Glutamatergic neuron (in vitro differentiated cells): Measurements from ENCODE around the gene ATP12A. TPM values are rescaled to one million over a fixed set of nuclear protein-coding genes. Genes with fewer than 3 reads are reported as not detected.
A peak's percentile ranks its signal among the peaks of the same experiment; 100 is the strongest.

ENCODE experiments used
- DNase-seq: peaks from one replicate; pipeline ENCODE4 v3.0.0; 2022
- H3K27ac Mint-ChIP-seq: one replicate; pipeline ENCODE4 v1.8.0; 2020; ENCODE audit warnings: mild to moderate bottlenecking, mixed read lengths, inconsistent platforms; ENCODE audit not compliant: unreplicated experiment
- H3K27me3 Mint-ChIP-seq: one replicate; pipeline ENCODE4 v1.8.0; 2020; ENCODE audit warnings: mild to moderate bottlenecking, moderate library complexity, mixed read lengths, inconsistent platforms; ENCODE audit not compliant: unreplicated experiment
- H3K36me3 Mint-ChIP-seq: one replicate; pipeline ENCODE4 v1.8.0; 2020; ENCODE audit warnings: mild to moderate bottlenecking, mixed read lengths, inconsistent platforms; ENCODE audit not compliant: unreplicated experiment
- H3K4me1 Mint-ChIP-seq: one replicate; pipeline ENCODE4 v1.8.0; 2020; ENCODE audit warnings: mild to moderate bottlenecking, low read depth, mixed read lengths, inconsistent platforms; ENCODE audit not compliant: unreplicated experiment
- H3K4me3 Mint-ChIP-seq: one replicate; pipeline ENCODE4 v1.8.0; 2020; ENCODE audit warnings: mild to moderate bottlenecking, mixed read lengths, inconsistent platforms; ENCODE audit not compliant: unreplicated experiment
- H3K9me3 Mint-ChIP-seq: one replicate; pipeline ENCODE4 v1.8.0; 2020; ENCODE audit warnings: mild to moderate bottlenecking, moderate library complexity, mixed read lengths, inconsistent platforms; ENCODE audit not compliant: unreplicated experiment
- total RNA-seq: library from RNA; stranded (reverse); fragmentation: NEBNext Ultra II Directional; extraction: Animal tissue kit (Norgen Biotek cat#: 25700); gene quantifications from one replicate; pipeline ENCODE4 v1.2.1, GENCODE V29; 2021; ENCODE audit not compliant: unreplicated experiment
- TF ChIP-seq, protein P1 (sequence below): fragments of 200-600 bp; sonication (generic); IDR thresholded peaks from one replicate; pipeline ENCODE4 v1.5.0; 2021; ENCODE audit not compliant: partially characterized antibody, unreplicated experiment

The ATP12A gene
- total RNA-seq, 1 donor from 2014 or later, result not detected

DNA sequence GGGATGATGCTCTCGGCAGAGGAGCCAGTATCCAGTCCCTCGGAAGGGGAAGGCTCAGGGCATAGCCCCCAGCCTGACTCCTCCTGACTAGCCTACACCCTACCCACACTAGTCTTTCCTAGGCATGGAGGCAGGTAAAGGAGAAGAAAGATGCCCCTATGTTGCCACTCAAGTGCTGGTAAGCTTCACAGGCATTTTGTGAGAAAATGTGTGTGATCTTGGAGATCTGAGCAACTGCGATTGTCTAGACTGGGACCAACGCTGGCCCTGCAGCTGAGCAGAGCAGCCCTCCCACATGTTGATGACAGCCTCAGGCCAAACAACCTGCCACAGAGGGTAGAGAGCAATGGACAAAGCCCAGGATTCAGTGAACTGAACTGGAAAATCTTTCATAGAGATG, 11.7 kb upstream of the ATP12A start:
- no peak overlapping the region for H3K4me3 Mint-ChIP-seq
- H3K36me3 Mint-ChIP-seq, result no peaks in the 10 kb centered on the region
- TF ChIP-seq, protein P1, sequence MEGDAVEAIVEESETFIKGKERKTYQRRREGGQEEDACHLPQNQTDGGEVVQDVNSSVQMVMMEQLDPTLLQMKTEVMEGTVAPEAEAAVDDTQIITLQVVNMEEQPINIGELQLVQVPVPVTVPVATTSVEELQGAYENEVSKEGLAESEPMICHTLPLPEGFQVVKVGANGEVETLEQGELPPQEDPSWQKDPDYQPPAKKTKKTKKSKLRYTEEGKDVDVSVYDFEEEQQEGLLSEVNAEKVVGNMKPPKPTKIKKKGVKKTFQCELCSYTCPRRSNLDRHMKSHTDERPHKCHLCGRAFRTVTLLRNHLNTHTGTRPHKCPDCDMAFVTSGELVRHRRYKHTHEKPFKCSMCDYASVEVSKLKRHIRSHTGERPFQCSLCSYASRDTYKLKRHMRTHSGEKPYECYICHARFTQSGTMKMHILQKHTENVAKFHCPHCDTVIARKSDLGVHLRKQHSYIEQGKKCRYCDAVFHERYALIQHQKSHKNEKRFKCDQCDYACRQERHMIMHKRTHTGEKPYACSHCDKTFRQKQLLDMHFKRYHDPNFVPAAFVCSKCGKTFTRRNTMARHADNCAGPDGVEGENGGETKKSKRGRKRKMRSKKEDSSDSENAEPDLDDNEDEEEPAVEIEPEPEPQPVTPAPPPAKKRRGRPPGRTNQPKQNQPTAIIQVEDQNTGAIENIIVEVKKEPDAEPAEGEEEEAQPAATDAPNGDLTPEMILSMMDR, result no peak
- peaks cover 4% of the 10 kb centered on the region for H3K27me3 Mint-ChIP-seq
- no peak for DNase-seq
- peaks cover 1% of the 10 kb centered on the region for H3K4me1 Mint-ChIP-seq
- no peak overlapping the region for H3K27ac Mint-ChIP-seq
- H3K9me3 Mint-ChIP-seq, result peaks cover 4% of the 10 kb centered on the region

DNA sequence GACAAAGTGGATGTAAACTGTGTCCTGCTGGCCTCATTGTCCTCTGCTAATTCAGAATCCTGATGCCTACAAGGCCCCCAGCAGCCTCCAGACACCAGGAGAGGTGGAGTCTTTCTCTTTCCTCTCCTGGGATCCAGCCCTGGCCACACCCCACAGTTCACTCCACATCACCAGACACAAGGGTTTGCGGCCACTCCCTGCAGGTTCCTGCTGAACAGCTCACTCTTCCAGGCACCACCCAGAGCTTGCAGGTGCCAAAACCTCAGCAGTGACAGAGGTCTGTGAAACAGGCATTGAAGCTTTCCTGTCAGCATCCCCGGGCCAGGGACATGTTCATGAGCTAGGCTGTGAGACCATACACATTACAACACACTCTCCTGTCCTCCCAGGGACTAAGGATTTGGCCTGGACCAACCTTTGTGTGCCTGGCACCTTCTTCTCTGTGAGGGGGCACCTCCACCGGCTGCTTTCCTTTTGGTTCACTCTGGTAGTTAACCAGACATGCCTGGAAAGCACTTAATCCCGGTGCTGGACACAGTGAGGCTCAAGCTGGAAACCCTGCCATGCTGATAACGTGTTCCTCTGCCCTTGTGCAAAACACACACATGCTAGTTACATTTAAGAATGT, 11.1 kb upstream of the ATP12A start:
- TF ChIP-seq, protein P1, result no peak
- Mint-ChIP-seq H3K36me3 (no peaks in the 10 kb centered on the region), H3K27me3 (peaks cover 4% of the 10 kb centered on the region), H3K4me3 (no peak overlapping the region), H3K9me3 (peaks cover 4% of the 10 kb centered on the region), H3K4me1 (peaks cover 1% of the 10 kb centered on the region), H3K27ac (no peak overlapping the region)
- no peak for DNase-seq

DNA sequence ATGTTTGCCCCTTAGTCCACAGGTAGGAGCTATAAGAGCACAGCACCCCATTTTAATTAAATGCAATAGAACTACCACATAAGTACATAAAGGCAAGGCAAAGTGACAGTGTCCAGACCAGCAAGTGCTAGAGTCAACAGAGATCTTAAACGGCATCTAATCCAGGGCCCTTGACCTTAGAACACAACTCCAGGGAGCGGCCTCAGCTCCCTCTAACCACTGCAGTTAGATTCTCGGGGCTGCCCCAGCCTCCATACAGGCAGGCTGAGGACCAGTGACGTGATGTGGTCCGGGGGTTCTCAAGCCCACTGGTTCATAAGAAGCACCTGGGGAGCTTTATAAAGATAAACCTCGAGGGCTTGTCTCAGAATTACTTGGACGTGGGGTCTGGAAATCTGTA, 10.0 kb upstream of the ATP12A start:
- Mint-ChIP-seq H3K27ac (no peak overlapping the region), H3K4me1 (peaks cover 6% of the 10 kb centered on the region), H3K36me3 (no peaks in the 10 kb centered on the region), H3K4me3 (no peak overlapping the region), H3K9me3 (peaks cover 4% of the 10 kb centered on the region), H3K27me3 (peaks cover 5% of the 10 kb centered on the region)
- DNase-seq, result no peak
- TF ChIP-seq, protein P1, result no peak

DNA sequence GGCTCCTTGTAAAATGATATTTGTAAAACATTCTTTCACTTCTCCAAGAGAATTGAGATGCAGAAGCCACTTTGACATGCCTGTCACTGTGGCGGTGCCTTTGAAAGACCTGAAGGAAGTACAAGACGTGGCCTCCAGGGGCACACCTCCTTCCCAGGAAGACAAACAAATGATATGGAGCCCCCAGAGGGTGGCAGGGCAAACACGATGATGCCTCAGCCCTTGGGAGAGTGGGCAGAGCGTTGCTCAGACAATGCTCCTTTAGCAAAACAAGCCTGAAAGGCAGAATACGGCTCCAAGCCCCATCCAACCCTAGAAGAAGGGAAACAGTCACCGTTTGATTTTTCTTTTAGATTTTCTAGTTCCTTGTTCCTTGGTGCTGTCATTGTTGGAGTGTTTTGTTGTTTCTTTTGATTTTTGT, 9.2 kb upstream of the ATP12A start:
- no peak for DNase-seq
- TF ChIP-seq, protein P1, result no peak
- Mint-ChIP-seq H3K27ac (no peak overlapping the region), H3K4me3 (no peak overlapping the region), H3K36me3 (no peaks in the 10 kb centered on the region), H3K9me3 (peaks cover 4% of the 10 kb centered on the region), H3K27me3 (peaks cover 6% of the 10 kb centered on the region), H3K4me1 (peaks cover 6% of the 10 kb centered on the region)

DNA sequence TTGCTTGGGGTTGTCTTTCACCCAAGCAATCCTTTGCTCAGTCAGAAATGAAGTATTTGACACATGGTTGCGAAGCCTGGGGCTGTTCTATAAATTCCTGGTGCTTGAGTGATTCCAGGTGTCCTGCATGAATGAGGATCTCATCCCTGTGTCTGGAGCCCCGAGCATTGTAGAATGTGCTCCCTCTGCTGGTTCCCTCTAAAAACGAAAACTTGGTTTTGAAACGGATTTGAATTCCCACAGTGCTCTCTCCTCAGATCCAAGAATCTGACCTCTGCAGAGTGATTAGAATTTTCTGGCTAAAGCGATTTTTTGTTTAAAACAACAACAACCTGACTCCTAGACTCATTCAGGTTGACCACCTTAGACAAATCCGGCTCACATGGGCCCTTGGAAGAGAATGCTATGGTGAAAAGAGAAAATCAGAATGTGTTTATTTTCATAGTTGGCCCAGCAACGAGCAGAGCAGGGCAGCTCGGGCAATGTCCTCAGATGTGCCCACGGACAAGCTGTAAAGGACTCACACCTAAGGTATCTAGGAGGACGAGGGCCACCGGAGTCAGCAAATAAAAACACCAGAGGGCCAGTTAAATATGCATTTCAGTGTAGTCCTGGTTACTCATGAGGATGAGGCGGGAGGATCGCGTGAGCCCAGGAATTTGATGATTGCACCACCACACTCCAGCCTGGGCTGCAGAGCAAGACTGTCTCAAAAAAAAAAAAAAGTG, 8.7 kb upstream of the ATP12A start:
- H3K27me3 Mint-ChIP-seq, result peaks cover 6% of the 10 kb centered on the region

More for the DNA sequence above, 8.7 kb upstream of the ATP12A start:
- peak; percentile 35 for DNase-seq
- Mint-ChIP-seq H3K9me3 (peaks cover 4% of the 10 kb centered on the region), H3K4me1 (peaks cover 6% of the 10 kb centered on the region), H3K27ac (no peak overlapping the region), H3K4me3 (no peak overlapping the region), H3K36me3 (no peaks in the 10 kb centered on the region)
- TF ChIP-seq, protein P1, result peak; percentile 41
